Thoracic aorta (tissue), 2 donors: ENCODE data around the gene MTMR1. TPM values are rescaled to one million over a fixed set of nuclear protein-coding genes. Genes with fewer than 3 reads are reported as not detected.

Experiments used
- ATAC-seq: fragments of 150-250 bp; one replicate; pipeline ENCODE4 v1.8.0; 2017; ENCODE audit warnings: low read depth; ENCODE audit not compliant: insufficient number of reproducible peaks, low FRiP score
- DNase-seq: peaks from one replicate; pipeline ENCODE4 v3.0.0-alpha.2; 2020; ENCODE audit warnings: low spot score
- H3K27ac ChIP-seq, 2 donors: fragments of 200-600 bp; sonication (generic); 1 replicate in 1 of 2; 2 replicates in 1 of 2; pipeline ENCODE4 v1.5.1; 2016; ENCODE audit warnings: mild to moderate bottlenecking in 2 of 2, moderate library complexity in 2 of 2
- H3K27me3 ChIP-seq: fragments of 200-600 bp; sonication (generic); replicated peaks from 2 replicates; pipeline ENCODE4 v1.6.0; 2016; ENCODE audit warnings: mild to moderate bottlenecking; ENCODE audit not compliant: insufficient read depth
- H3K36me3 ChIP-seq: fragments of 200-600 bp; sonication (generic); one replicate; pipeline ENCODE4 v1.5.1; 2016
- H3K4me1 ChIP-seq, 2 donors: fragments of 200-600 bp; sonication (generic); 1 replicate in 1 of 2; 2 replicates in 1 of 2; pipeline versions ENCODE4 v1.5.1 to v1.6.0; 2016; ENCODE audit warnings: low read depth in 2 of 2, mild to moderate bottlenecking in 1 of 2; ENCODE audit not compliant: control insufficient read depth in 1 of 2
- H3K4me3 ChIP-seq: fragments of 200-600 bp; sonication (generic); 2 replicates; pipeline ENCODE4 v1.5.1; 2016; ENCODE audit warnings: mild to moderate bottlenecking
- H3K9me3 ChIP-seq: fragments of 200-600 bp; sonication (generic); 2 replicates; pipeline ENCODE4 v1.5.1; 2016
- CTCF ChIP-seq: fragments of 200-600 bp; sonication (generic); IDR thresholded peaks from one replicate; pipeline ENCODE4 v1.5.1; 2019; ENCODE audit warnings: antibody characterized with exemption
- total RNA-seq, 2 donors: library from RNA; depleted of rRNA; stranded (reverse); fragments of >200 nt; gene quantifications; one replicate each; pipeline versions ENCODE4 v1.1.0 to v1.2.3, GENCODE V29; 2016

MTMR1 gene
- total RNA-seq, 2 donors from 2014 or later = 26.5 to 31.5 TPM

- no peaks in the 10 kb centered on the region for H3K9me3 ChIP-seq
- H3K27me3 ChIP-seq = no peaks in the 10 kb centered on the region
- no peaks in the 10 kb centered on the region for H3K4me1 ChIP-seq
- H3K4me3 ChIP-seq = no peak overlapping the region
- DNase-seq (no peak), ATAC-seq (no peak)
- H3K27ac ChIP-seq = no peak overlapping the region
- no peaks in the 10 kb centered on the region for H3K36me3 ChIP-seq
- TF ChIP-seq CTCF = no peak
These were observed 17.0 kb upstream of the MTMR1 start for GRCh38 chrX:150676221-150676620.

GRCh38 chrX:150680974-150681373, 12.2 kb upstream of the MTMR1 start:
- DNase-seq (no peak), ATAC-seq (no peak)
- no peak for TF ChIP-seq CTCF
- no peaks in the 10 kb centered on the region for H3K27me3 ChIP-seq
- H3K36me3 ChIP-seq = no peaks in the 10 kb centered on the region
- H3K9me3 ChIP-seq = no peaks in the 10 kb centered on the region
- no peaks in the 10 kb centered on the region for H3K4me1 ChIP-seq
- no peak overlapping the region for H3K27ac ChIP-seq
- no peak overlapping the region for H3K4me3 ChIP-seq

GRCh38 chrX:150683112-150683511, 10.1 kb upstream of the MTMR1 start:
- Histone ChIP-seq H3K4me3 (no peak overlapping the region), H3K36me3 (no peaks in the 10 kb centered on the region), H3K9me3 (no peaks in the 10 kb centered on the region), H3K27ac (no peak overlapping the region), H3K4me1 (no peaks in the 10 kb centered on the region), H3K27me3 (no peaks in the 10 kb centered on the region)
- no peak for TF ChIP-seq CTCF
- DNase-seq = no peak
- ATAC-seq = no peak

- ATAC-seq (no peak), DNase-seq (no peak)
- H3K4me3 ChIP-seq = no peak overlapping the region
- no peaks in the 10 kb centered on the region for H3K4me1 ChIP-seq
- H3K36me3 ChIP-seq = no peaks in the 10 kb centered on the region
- H3K9me3 ChIP-seq = no peaks in the 10 kb centered on the region
- H3K27ac ChIP-seq = no peak overlapping the region
- no peaks in the 10 kb centered on the region for H3K27me3 ChIP-seq
- TF ChIP-seq CTCF = peak; percentile 51
These were observed 9.6 kb upstream of the MTMR1 start for GRCh38 chrX:150683536-150684146.

- Histone ChIP-seq H3K27ac (no peak overlapping the region), H3K9me3 (no peaks in the 10 kb centered on the region), H3K4me1 (peaks cover 0 to 7% of the 10 kb centered on the region in 2 donors), H3K36me3 (no peaks in the 10 kb centered on the region), H3K27me3 (no peaks in the 10 kb centered on the region), H3K4me3 (no peak overlapping the region)
- ATAC-seq = no peak
- DNase-seq = no peak
- no peak for TF ChIP-seq CTCF
These were observed 4.2 kb upstream of the MTMR1 start for GRCh38 chrX:150688911-150689451.
